BJ (cell line): ENCODE measurements around the gene ARHGAP21. TPM values are rescaled to one million over a fixed set of nuclear protein-coding genes. Genes with fewer than 3 reads are reported as not detected.

Source experiments
- CTCF ChIA-PET: fragments of 350-600 bp; formaldehyde crosslinking; extraction: SDS; loops from one replicate; lab custom pipeline; 2021; ENCODE audit warnings: antibody characterized with exemption, inconsistent platforms; lab: Yijun Ruan, JAX
- POLR2A ChIA-PET: fragments of 300-600 bp; sonication (Branson Sonifier 250); formaldehyde crosslinking; extraction: SDS; loops from one replicate; lab custom pipeline; 2021; ENCODE audit warnings: antibody characterized with exemption; lab: Charles Lee
- DNase-seq: peaks from one replicate; pipeline ENCODE4 v3.0.0-alpha.2; 2011; ENCODE audit warnings: low read depth
- H3K27me3 ChIP-seq: 2 replicates; pipeline ENCODE4 v1.6.0; 2011; ENCODE audit warnings: low read length; ENCODE audit not compliant: control insufficient read depth, insufficient read depth
- H3K36me3 ChIP-seq: 2 replicates; pipeline ENCODE4 v1.5.1; 2011; ENCODE audit warnings: low read length; ENCODE audit not compliant: control insufficient read depth, insufficient read depth
- H3K4me3 ChIP-seq: 2 replicates; pipeline ENCODE4 v1.5.1; 2011; ENCODE audit warnings: low read depth, mild to moderate bottlenecking, control low read depth, low read length
- polyA plus RNA-seq: library from polyadenylated mRNA; depleted of rRNA; stranded (reverse); fragments of >200 nt; gene quantifications from 2 replicates; pipeline ENCODE4 v1.2.3, GENCODE V29; 2011
- TF ChIP-seq, protein P1 (sequence below): IDR thresholded peaks from 2 replicates; pipeline ENCODE4 v1.5.1; 2011; ENCODE audit warnings: low read depth, mild to moderate bottlenecking, control low read depth, inconsistent platforms, low read length, moderate library complexity; ENCODE audit not compliant: insufficient read depth

Gene ARHGAP21
- polyA plus RNA-seq, 1 experiment: 75.8 TPM

DNA sequence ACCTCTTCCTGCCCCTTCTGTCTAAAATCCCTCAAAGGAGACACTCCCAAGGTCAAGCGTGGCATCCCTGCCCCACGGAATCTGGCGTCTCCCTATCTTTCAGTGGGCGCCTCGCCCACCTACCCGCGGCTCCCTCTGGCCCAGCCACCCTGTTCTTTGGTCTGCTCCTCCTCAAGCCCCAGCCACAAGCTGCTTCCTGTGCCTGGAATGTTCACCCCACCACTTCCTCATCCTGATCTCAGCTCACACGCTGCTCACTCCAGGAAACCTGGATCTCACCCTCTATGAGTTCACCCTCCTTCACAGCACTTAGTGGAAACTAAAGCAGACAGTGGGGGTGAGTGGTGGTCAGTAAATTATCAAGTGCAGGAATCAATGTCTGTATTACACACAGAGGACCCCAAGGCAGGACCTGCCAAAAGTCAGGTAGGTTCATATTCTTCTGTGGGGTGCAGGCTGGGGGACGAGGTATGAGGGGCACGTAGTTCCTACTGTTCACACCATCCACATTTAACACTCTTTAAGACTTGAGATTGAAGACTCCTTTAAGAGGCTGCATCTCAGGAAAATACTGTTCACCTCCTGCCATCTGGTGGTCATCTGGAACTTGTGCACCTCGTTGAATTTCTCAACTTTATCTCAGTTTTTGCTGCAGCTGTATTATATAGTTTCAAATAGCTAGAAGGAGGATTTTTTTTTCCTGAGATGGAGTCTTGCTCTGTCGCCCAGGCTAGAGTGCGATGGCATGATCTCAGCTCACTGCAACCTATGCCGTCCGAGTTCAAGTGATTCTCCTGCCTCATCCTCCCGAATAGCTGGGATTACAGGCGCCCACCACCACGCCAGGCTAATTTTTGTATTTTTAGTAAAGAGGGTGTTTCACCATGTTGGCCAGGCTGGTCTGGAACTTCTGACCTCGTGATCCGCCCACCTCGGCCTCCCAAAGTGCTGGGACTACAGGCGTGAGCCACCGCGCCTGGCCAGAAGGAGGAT is 166.6 kb downstream of the ARHGAP21 start:
- POLR2A ChIA-PET: no interaction called here

GRCh38 chr10:24556126-24556749 is 167.4 kb downstream of the ARHGAP21 start:
- Histone ChIP-seq H3K27me3 (0 out of 2 replicates have a peak, but pooled peaks cover 1% of the 10 kb centered on the region), H3K4me3 (no peak overlapping the region), H3K36me3 (no peaks in the 10 kb centered on the region)
- DNase-seq: no peak
- ChIA-PET CTCF (interaction anchor here (1.0 to 3.6 kb wide), 5 partner anchors 12 to 562 kb away, joined by 3 to 28 read pairs (median 5); no protein-coding TSS in a partner anchor), POLR2A (no interaction called here)
- TF ChIP-seq, protein P1, sequence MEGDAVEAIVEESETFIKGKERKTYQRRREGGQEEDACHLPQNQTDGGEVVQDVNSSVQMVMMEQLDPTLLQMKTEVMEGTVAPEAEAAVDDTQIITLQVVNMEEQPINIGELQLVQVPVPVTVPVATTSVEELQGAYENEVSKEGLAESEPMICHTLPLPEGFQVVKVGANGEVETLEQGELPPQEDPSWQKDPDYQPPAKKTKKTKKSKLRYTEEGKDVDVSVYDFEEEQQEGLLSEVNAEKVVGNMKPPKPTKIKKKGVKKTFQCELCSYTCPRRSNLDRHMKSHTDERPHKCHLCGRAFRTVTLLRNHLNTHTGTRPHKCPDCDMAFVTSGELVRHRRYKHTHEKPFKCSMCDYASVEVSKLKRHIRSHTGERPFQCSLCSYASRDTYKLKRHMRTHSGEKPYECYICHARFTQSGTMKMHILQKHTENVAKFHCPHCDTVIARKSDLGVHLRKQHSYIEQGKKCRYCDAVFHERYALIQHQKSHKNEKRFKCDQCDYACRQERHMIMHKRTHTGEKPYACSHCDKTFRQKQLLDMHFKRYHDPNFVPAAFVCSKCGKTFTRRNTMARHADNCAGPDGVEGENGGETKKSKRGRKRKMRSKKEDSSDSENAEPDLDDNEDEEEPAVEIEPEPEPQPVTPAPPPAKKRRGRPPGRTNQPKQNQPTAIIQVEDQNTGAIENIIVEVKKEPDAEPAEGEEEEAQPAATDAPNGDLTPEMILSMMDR: no peak

More for the DNA sequence above, 166.6 kb downstream of the ARHGAP21 start:
- DNase-seq: no peak
- Histone ChIP-seq H3K27me3 (0 out of 2 replicates have a peak, but pooled peaks cover 1% of the 10 kb centered on the region), H3K4me3 (no peak overlapping the region), H3K36me3 (no peaks in the 10 kb centered on the region)
- CTCF ChIA-PET: interaction anchor here (0.6 to 3.6 kb wide), 12 partner anchors 11 to 1242 kb away, joined by 3 to 28 read pairs (median 4); no protein-coding TSS in a partner anchor
- TF ChIP-seq, protein P1: peak; percentile 69

DNA sequence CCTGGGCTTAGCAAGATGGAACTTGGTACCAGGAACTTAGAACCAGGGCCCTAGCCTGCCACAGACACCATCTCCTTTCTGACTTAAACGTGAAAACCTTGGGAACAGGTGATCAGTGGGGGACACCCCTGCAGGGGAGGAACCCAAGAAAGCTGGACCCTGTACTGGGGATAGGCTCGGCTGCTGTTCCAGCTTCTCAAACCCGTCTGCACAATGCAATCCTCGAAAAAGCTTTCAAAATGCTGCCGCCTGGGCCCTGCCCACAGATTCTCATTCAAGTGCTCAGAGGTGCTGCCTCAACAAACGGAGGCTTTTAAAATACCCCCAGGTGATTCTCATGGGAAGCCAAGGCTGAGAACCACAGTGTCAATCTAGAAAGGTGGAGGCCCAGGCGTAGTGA is 169.7 kb downstream of the ARHGAP21 start:
- Histone ChIP-seq H3K27me3 (0 out of 2 replicates have a peak, but pooled peaks cover 1% of the 10 kb centered on the region), H3K4me3 (no peak overlapping the region), H3K36me3 (no peaks in the 10 kb centered on the region)
- no peak for DNase-seq
- ChIA-PET CTCF (interaction anchor here (1.0 to 1.3 kb wide), 3 partner anchors 8 to 560 kb away, joined by 3 to 4 read pairs (median 3); no protein-coding TSS in a partner anchor), POLR2A (no interaction called here)
- TF ChIP-seq, protein P1: no peak

GRCh38 chr10:24553051-24553612 is 170.6 kb downstream of the ARHGAP21 start:
- no peak for DNase-seq
- H3K36me3 ChIP-seq: no peaks in the 10 kb centered on the region
- H3K27me3 ChIP-seq: no peaks in the 10 kb centered on the region
- ChIA-PET CTCF (no interaction called here), POLR2A (no interaction called here)
- no peak overlapping the region for H3K4me3 ChIP-seq
- TF ChIP-seq, protein P1: no peak
